Chondrocyte (in vitro differentiated cells): ENCODE data around the gene CCR5AS.

Source experiments
- DNase-seq: peaks from one replicate; pipeline ENCODE4 v3.0.0; 2021; ENCODE audit warnings: mixed read lengths, low spot score
- H3K27ac Mint-ChIP-seq: one replicate; pipeline ENCODE4 v1.8.0; 2021; ENCODE audit warnings: mild to moderate bottlenecking, moderate library complexity, mixed read lengths; ENCODE audit not compliant: unreplicated experiment
- H3K27me3 Mint-ChIP-seq: 2 replicates; pipeline ENCODE4 v1.8.0; 2021; ENCODE audit warnings: low read depth, mixed read lengths
- H3K36me3 Mint-ChIP-seq: 2 replicates; pipeline ENCODE4 v1.8.0; 2021; ENCODE audit warnings: low read depth, mixed read lengths
- H3K4me1 Mint-ChIP-seq: 2 replicates; pipeline ENCODE4 v1.8.0; 2021; ENCODE audit warnings: low read depth, mild to moderate bottlenecking, mixed read lengths
- H3K4me3 Mint-ChIP-seq: one replicate; pipeline ENCODE4 v1.8.0; 2021; ENCODE audit warnings: mild to moderate bottlenecking, moderate library complexity, mixed read lengths; ENCODE audit not compliant: unreplicated experiment
- H3K9me3 Mint-ChIP-seq: 2 replicates; pipeline ENCODE4 v1.8.0; 2021; ENCODE audit warnings: low read depth, mixed read lengths
- TF ChIP-seq, protein P1 (sequence below): fragments of 200-600 bp; sonication (generic); IDR thresholded peaks from 2 replicates; pipeline ENCODE4 v1.5.0; 2021; ENCODE audit warnings: antibody characterized with exemption, mild to moderate bottlenecking, moderate library complexity

CCR5AS gene

DNA sequence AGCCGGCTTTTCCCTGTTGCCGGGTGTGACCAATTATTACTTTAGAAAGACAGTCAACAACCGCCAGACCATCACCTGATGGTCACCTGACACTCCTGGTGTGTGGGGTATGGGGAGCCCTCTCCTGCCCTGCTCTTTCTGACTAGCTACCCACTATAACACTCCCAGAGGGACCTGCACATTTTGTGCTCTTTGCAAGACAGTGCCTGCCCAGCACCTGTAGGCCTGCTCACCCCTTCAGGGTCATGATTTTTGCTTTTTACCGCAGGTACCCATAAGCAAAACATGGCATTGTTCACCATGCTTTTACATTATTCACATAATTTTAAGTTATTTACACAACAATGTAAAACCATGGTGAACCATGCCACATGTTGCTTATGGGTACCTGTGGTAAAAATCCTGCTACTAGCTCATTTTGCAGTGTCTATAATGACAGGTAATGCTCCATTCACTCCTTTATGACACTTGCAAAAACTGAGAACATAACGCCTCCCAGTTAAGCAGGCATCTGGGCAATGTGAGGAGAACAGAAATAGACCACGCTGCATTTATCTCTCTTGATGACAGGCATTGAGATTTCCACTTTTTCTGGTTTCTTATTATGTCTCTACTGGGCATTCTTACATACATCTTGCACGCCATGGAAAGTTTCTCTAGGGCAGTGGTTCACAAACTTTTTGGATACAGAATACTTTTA, 10.1 kb upstream of the CCR5AS start:
- Mint-ChIP-seq H3K4me3 (no peak overlapping the region), H3K9me3 (no peaks in the 10 kb centered on the region), H3K4me1 (peaks cover 11% of the 10 kb centered on the region), H3K36me3 (no peaks in the 10 kb centered on the region), H3K27ac (no peak overlapping the region), H3K27me3 (no peaks in the 10 kb centered on the region)
- DNase-seq: no peak
- TF ChIP-seq, protein P1, sequence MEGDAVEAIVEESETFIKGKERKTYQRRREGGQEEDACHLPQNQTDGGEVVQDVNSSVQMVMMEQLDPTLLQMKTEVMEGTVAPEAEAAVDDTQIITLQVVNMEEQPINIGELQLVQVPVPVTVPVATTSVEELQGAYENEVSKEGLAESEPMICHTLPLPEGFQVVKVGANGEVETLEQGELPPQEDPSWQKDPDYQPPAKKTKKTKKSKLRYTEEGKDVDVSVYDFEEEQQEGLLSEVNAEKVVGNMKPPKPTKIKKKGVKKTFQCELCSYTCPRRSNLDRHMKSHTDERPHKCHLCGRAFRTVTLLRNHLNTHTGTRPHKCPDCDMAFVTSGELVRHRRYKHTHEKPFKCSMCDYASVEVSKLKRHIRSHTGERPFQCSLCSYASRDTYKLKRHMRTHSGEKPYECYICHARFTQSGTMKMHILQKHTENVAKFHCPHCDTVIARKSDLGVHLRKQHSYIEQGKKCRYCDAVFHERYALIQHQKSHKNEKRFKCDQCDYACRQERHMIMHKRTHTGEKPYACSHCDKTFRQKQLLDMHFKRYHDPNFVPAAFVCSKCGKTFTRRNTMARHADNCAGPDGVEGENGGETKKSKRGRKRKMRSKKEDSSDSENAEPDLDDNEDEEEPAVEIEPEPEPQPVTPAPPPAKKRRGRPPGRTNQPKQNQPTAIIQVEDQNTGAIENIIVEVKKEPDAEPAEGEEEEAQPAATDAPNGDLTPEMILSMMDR: no peak

DNA sequence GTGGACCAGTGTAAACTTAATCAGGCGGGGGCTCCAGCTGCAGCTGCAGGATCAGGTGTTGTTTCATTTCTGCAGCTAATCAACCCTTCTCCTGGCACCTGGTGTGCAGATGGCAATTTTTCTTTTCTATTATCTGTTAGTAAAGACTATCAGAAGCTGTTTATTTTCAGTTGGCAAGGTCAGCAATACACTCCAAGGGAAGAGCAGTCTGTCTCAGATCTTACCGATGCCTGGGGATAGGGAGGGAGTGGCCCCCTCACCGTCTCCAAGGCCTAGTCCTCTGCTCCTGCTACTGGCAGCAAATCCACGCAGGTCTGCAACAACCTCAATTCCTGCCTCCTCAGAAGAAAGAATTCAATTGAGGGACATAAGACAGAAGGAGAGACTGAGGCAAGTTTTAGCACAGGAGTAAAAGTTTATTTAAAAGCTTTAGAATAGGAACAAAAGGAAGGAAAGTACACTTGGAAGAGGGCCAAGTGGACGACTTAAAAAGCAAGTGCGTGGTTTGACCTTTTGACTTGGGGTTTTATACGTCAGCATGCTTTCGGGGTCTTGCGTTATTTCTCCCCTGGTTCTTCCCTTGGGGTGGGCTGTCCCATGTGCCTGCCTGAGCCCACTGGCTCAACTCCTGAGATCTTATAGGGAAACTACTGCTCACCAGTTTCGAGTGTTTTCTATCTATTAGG, 9.4 kb upstream of the CCR5AS start:
- Mint-ChIP-seq H3K4me3 (no peak overlapping the region), H3K9me3 (no peaks in the 10 kb centered on the region), H3K4me1 (peaks cover 11% of the 10 kb centered on the region), H3K27me3 (no peaks in the 10 kb centered on the region), H3K36me3 (no peaks in the 10 kb centered on the region), H3K27ac (no peak overlapping the region)
- DNase-seq: no peak
- TF ChIP-seq, protein P1: no peak

DNA sequence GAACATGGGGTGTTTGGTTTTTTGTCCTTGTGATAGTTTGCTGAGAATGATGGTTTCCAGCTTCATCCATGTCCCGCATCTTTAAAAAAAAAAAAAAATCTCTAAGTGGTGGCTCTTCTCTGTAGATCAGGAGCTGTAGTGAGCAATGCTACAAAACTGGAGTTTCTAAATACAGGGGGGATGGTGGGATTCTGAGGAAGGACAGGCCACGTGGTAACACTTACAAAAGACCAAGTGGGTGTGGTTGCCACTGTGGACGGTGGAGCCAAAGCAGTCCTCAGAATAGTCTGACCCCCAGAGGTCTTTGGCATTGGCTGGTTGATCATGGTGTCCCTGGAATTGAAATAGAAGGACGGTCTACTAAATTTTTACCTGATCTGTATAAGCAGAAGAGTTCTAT, 7.9 kb upstream of the CCR5AS start:
- DNase-seq: no peak
- no peaks in the 10 kb centered on the region for H3K27me3 Mint-ChIP-seq
- peaks cover 11% of the 10 kb centered on the region for H3K4me1 Mint-ChIP-seq
- TF ChIP-seq, protein P1: no peak
- H3K36me3 Mint-ChIP-seq: no peaks in the 10 kb centered on the region
- H3K9me3 Mint-ChIP-seq: no peaks in the 10 kb centered on the region
- H3K27ac Mint-ChIP-seq: no peak overlapping the region
- H3K4me3 Mint-ChIP-seq: no peak overlapping the region

DNA sequence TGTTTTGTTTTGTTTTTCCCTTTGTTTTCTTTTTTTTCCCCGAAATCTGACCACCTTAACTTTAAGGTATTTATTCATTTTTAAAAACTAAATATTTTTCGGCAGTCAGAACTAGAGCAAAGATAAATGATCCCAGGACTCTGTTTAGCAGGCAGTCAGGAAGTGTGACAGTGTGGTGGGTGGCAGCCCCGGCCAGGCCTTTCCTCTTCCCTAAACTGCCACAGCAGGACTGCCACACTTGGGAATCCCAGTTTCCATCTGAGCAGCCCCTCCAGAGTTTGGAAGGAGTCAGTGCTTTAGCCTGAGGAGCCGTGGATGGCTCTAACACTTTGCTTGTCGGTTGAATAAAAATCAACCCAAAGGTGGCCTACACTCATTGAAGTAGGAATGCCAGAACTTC, 7.1 kb upstream of the CCR5AS start:
- H3K27ac Mint-ChIP-seq: no peak overlapping the region
- TF ChIP-seq, protein P1: no peak
- no peak for DNase-seq
- H3K4me1 Mint-ChIP-seq: peaks cover 11% of the 10 kb centered on the region
- no peaks in the 10 kb centered on the region for H3K27me3 Mint-ChIP-seq
- H3K9me3 Mint-ChIP-seq: no peaks in the 10 kb centered on the region
- H3K4me3 Mint-ChIP-seq: no peak overlapping the region
- H3K36me3 Mint-ChIP-seq: no peaks in the 10 kb centered on the region

DNA sequence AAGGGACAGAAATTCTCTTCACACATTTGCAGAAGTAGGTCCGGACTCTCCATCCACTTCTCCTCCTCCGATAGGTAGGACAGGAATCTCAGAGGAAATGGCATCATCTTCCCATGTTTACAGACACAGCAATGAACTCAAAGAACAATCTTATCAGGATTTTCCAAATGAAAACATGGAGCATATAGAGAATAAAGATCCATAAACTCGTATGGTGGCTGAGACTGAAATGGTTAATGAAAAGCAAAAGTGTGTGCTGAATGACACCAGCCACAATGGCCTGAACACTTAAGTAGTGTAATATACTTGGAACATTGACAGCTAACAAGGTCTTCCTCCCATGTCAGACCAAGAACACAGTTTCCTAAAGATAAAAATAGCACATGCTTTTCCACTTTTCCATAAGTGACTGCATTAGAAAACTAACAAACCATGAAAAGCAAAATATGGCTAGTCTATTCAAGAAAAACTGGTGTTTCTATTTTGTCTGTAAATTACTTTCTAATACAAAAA, 6.0 kb upstream of the CCR5AS start:
- Mint-ChIP-seq H3K27ac (no peak overlapping the region), H3K4me3 (no peak overlapping the region), H3K36me3 (no peaks in the 10 kb centered on the region), H3K27me3 (no peaks in the 10 kb centered on the region), H3K4me1 (peaks cover 14% of the 10 kb centered on the region), H3K9me3 (no peaks in the 10 kb centered on the region)
- DNase-seq: no peak
- TF ChIP-seq, protein P1: no peak
